GM06990 (cell line): ENCODE measurements around the gene KRTAP9-3.
"Not testable (repeated sequence)": the region's sequence is repeated elsewhere in the genome, so short reads cannot be mapped to it uniquely, and the experiment has no call there.

Source experiments
- DNase-seq: peaks from one replicate; pipeline ENCODE4 v3.0.0-alpha.2; 2011; ENCODE audit not compliant: insufficient read length; ENCODE audit errors: extremely low read depth
- H3K27me3 ChIP-seq: replicated peaks from 2 replicates; pipeline ENCODE4 v1.6.0; 2011; ENCODE audit warnings: low read length; ENCODE audit not compliant: control insufficient read depth, insufficient read depth
- H3K36me3 ChIP-seq: 2 replicates; pipeline ENCODE4 v1.5.1; 2011; ENCODE audit warnings: low read length; ENCODE audit not compliant: control insufficient read depth, insufficient read depth
- H3K4me3 ChIP-seq: replicated peaks from 2 replicates; pipeline ENCODE4 v1.5.1; 2011; ENCODE audit warnings: low read depth, mild to moderate bottlenecking, control low read depth, low read length
- TF ChIP-seq, protein P1 (sequence below): IDR thresholded peaks from 2 replicates; pipeline ENCODE4 v1.5.1; 2011; ENCODE audit warnings: low read length, control low read depth, mild to moderate bottlenecking, inconsistent platforms; ENCODE audit not compliant: insufficient read depth, poor library complexity, severe bottlenecking

The KRTAP9-3 gene, protein sequence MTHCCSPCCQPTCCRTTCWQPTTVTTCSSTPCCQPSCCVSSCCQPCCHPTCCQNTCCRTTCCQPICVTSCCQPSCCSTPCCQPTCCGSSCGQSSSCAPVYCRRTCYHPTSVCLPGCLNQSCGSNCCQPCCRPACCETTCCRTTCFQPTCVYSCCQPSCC

GRCh38 chr17:41232399-41233105, at the start of gene KRTAP9-3:
Gene KRTAP9-3, plus strand, starts transcription at chr17:41232449. Its CDS starts 53 bp downstream, at chr17:41232502.
- DNase-seq, H3K27me3 ChIP-seq, H3K4me3 ChIP-seq, H3K36me3 ChIP-seq: not testable (repeated sequence)

GRCh38 chr17:41184480-41184961, 47.7 kb upstream of the KRTAP9-3 start, which contains the start of gene KRTAP4-1:
Gene KRTAP4-1, minus strand, starts transcription at chr17:41184911. Its CDS starts 57 bp downstream, at chr17:41184854.
- Histone ChIP-seq H3K4me3 (no peak within 1 kb of the TSS), H3K36me3 (no peaks in the 10 kb centered on the region), H3K27me3 (no peaks in the 10 kb centered on the region; the same call in 1 of the 2 replicates)
- TF ChIP-seq, protein P1, sequence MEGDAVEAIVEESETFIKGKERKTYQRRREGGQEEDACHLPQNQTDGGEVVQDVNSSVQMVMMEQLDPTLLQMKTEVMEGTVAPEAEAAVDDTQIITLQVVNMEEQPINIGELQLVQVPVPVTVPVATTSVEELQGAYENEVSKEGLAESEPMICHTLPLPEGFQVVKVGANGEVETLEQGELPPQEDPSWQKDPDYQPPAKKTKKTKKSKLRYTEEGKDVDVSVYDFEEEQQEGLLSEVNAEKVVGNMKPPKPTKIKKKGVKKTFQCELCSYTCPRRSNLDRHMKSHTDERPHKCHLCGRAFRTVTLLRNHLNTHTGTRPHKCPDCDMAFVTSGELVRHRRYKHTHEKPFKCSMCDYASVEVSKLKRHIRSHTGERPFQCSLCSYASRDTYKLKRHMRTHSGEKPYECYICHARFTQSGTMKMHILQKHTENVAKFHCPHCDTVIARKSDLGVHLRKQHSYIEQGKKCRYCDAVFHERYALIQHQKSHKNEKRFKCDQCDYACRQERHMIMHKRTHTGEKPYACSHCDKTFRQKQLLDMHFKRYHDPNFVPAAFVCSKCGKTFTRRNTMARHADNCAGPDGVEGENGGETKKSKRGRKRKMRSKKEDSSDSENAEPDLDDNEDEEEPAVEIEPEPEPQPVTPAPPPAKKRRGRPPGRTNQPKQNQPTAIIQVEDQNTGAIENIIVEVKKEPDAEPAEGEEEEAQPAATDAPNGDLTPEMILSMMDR, result no peak
- no peak for DNase-seq

DNA sequence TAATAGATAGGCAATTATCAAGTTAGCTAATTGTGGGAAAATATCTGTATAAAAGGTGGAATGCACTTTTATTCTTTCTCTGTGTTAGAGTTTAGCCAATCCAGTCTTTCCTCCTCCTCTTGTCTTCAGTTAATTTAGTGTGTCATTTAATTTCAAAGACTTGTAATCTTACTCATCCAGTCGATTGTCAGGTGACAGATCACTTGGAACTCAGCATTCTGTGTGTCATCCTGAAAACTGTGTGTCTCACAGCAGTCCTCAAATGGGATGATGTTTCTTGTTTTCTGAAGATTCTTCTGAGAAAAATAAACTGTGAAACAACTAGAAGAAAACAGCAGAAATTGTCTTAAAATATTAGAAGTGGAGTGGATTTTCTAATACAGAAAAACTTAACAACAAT, 47.2 kb upstream of the KRTAP9-3 start:
- H3K4me3 ChIP-seq, result no peak overlapping the region

GRCh38 chr17:41186872-41187271, 45.4 kb upstream of the KRTAP9-3 start:
- no peak overlapping the region for H3K4me3 ChIP-seq
- no peaks in the 10 kb centered on the region; the same call in 1 of the 2 replicates for H3K27me3 ChIP-seq
- no peak for DNase-seq
- TF ChIP-seq, protein P1, result no peak
- H3K36me3 ChIP-seq, result no peaks in the 10 kb centered on the region

More for the DNA sequence above, 47.2 kb upstream of the KRTAP9-3 start:
- TF ChIP-seq, protein P1, result no peak
- Histone ChIP-seq H3K27me3 (no peaks in the 10 kb centered on the region; the same call in 1 of the 2 replicates), H3K36me3 (no peaks in the 10 kb centered on the region)
- no peak for DNase-seq

- DNase-seq, H3K36me3 ChIP-seq, H3K4me3 ChIP-seq, H3K27me3 ChIP-seq: not testable (repeated sequence)
Measured at GRCh38 chr17:41189837-41190318, 42.4 kb upstream of the KRTAP9-3 start, which contains the start of gene KRTAP9-1. Gene KRTAP9-1, plus strand, starts transcription at chr17:41189887. Its CDS starts 0 bp downstream, at chr17:41189887.

- Histone ChIP-seq H3K27me3 (no peaks in the 10 kb centered on the region; the same call in 1 of the 2 replicates), H3K4me3 (no peak overlapping the region), H3K36me3 (no peaks in the 10 kb centered on the region)
- TF ChIP-seq, protein P1, result no peak
- DNase-seq, result no peak
Measured at GRCh38 chr17:41190328-41190727, 41.9 kb upstream of the KRTAP9-3 start.
